Endothelial cell of umbilical vein (primary cell): Measurements from ENCODE around the gene KCTD17.

Experiments used
- CTCF ChIP-seq, 2 donors: IDR thresholded peaks; 1 replicate in 1 of 2; 2 replicates in 1 of 2; pipeline ENCODE4 v1.5.1; 2011; ENCODE audit warnings: low read length in 2 of 2, mild to moderate bottlenecking in 2 of 2, moderate library complexity in 2 of 2, control low read depth in 1 of 2, inconsistent platforms in 1 of 2, low read depth in 1 of 2; ENCODE audit not compliant: insufficient read depth in 1 of 2; ENCODE audit errors: extremely low read depth in 1 of 2
- MAX ChIP-seq: IDR thresholded peaks from 2 replicates; pipeline ENCODE4 v1.6.1; 2011; ENCODE audit not compliant: insufficient read depth, insufficient read length
- POLR2A ChIP-seq: IDR thresholded peaks from 2 replicates; pipeline ENCODE4 v1.6.1; 2012; ENCODE audit warnings: low read depth, mild to moderate bottlenecking, control low read depth, low read length

- TF ChIP-seq CTCF (IDR thresholded peaks at IDR 0.05; ENCODE audit: extremely low read depth in 1 of 2, insufficient read depth in 1 of 2, low read depth in 1 of 2, low read length in 2 of 2) (no peak), MAX (no peak), POLR2A (peak; percentile 69)
Measured at GRCh38 chr22:37051391-37052385, at the start of gene KCTD17.
